ENCODE data around the gene CARTPT.

CARTPT gene

DNA sequence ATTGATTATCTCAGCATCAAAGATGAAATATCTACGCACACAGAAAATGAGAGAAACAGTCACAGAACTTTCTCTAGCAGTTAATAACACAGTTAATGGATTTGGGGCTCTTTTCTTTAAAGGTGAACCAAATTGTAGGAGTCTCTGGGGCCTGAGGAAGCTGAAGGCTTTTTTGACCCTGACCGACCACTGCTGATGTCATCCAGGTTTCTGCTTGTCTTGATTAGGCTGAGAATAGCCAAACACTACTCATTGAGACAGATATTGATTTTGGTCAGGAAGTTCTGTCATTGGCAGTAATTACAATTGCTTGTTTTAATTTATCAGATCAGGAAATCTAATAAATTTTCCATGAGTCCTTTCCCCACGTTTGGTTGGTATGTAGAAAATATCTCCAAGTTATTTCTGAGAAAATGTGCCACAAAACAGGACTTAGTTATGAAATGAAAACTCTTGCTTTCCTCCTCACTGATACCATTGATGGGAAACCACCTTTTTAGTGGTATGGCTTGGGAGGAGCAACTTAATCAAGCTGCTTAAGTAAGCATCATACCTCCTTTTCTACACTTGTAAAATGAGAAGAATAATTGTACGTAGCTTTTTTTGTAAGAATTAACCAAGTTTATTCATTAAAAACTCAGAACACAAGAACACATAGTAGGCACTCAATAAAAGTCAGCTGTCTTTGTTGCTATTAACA, 19.7 kb downstream of the CARTPT start:
- DNase-seq: no peak

DNA sequence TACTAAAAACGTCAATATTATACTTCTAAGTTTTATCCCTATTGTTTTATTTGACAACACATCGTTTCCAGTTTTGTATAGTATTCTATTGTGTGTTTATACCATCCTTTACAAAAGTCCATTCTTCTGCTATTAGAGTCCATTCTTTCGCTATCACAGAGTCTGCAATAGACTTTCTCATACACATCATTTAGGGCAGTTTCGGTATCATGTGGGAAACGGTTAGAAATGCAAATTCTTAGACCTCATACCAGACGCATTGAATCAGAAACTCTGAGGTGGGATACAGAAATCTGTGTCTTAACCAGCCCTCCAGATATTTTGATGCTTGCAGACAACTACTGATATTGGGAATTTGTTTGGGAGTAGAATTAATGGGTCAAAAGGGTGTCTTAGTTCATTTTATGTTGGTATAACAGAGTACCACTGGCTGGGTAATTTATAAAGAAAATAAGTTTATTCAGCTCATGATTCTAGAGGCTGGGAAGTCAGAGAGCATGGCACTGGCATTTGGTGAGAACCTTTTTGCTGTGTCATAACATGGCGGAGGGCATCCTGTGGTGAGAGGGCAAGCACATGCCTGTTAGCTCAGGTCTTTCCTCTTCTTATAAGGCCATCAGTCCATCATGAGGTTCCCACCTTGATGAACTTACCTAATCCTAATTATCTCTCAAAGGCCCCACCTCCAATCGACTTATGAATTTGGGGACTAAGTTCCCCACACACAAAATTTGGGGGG, 21.1 kb downstream of the CARTPT start:
- no peak for DNase-seq

DNA sequence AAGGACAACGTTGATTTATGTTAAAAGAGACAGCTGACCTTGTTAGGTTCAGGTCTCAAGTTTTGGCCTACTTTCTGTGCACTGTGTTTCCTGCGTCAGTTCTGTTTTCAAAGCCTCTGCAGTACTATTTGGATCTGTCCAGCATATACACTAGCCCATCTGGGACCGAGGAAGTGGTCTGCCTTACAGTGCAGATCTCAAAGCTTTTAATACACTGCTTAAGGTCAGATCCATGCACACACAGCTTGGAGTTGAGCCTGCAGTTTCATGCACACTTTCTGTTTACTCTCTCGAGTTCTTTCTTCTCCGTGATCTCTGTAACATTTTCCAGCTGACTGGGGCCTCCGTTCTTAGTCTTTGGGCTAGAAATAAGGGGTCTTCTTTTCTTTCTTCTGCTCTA, 24.1 kb downstream of the CARTPT start:
- no peak for DNase-seq

DNA sequence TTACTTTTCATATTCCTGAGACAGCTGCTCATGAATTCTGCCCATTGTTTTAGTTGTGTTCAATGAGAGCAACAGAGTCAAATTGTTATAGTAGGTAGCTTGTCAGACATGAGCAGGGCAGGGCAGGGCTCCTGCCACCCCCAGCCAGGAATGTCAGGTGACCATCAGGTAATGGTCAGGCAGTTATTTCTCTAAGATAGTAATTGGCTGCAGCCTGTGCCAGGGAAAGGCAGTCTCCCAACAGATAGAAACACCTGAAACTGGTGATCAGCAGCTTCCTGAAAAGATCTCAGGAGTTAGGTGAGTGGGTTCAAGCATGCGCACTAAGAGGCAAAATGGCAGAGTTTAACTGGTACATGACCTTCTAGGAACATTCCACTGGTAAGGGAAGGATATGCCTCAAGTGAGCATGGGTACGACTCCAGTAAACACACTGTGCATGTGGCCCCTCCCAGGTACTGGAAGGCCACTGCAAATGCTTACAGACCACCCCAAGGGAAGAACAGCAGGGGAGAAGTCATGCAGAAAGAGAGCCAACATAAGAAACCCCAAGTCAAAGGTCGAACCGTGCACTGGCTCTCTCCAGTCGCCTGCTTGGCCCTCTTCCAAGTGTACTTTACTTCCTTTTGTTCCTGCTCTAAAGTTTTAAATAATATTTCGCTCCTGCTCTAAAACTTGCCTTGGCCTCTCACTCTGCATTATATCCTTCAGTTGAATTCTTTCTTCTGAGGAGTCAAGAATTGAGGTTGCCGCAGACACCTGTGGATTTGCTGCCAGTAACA, 25.1 kb downstream of the CARTPT start:
- no peak for DNase-seq

DNA sequence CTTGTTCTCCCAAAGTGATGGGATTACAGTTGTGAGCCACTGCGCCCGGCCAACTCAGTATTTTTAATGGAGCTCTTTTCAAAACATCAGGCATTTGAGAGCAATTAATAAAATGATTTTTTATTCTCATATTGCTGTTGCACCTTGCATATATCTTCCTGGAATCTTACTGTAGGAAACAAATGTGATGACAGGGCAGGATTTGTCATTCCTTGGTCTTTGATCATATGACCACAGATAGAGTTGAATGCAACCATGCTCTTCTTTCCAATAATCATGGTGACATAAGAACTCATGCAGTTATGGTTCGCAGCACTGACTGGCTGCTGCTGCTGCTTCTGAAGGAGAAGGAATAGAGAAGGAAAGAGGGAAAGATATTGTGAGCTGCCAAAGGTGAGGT, 28.1 kb downstream of the CARTPT start:
- DNase-seq: no peak

DNA sequence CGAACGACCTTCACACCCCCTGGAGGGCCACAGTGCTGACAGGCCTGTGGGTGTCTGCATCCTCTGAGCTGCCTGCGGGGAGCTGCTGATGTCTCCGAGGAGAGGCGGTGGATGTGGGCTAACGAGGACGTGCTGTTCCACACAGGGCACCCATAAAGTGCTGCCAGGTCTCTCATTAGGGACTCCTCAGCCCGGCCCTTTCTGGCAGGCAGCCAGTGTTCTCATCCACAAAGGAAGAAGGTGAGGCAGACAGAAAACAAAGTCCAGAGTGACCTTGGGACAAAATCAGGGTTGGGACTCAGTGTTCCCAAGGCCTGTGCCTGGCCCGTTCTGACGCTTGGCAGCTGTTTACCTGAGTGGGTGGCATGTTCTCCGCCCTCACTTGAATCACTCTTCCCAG, 29.3 kb downstream of the CARTPT start:
- no peak for DNase-seq

DNA sequence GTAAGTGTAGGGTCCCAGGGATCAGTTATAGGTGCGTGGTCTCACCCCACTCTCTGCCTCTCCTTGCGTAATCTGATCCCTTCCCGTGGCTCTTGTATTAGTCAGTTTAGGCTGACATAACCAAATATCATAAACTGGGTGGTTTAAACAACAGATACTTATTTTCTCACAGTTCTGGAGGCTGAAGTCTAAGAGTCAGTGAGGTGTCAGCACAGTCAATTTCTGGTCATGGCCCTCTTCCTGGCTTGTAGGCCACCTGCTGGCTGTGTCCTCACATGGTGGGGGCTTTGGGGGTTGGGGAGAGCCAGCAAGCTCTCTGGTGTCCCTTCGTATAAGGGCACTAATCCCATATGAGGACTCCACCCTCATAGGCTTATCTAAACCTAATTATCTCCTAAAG, 32.3 kb downstream of the CARTPT start:
- DNase-seq: no peak

DNA sequence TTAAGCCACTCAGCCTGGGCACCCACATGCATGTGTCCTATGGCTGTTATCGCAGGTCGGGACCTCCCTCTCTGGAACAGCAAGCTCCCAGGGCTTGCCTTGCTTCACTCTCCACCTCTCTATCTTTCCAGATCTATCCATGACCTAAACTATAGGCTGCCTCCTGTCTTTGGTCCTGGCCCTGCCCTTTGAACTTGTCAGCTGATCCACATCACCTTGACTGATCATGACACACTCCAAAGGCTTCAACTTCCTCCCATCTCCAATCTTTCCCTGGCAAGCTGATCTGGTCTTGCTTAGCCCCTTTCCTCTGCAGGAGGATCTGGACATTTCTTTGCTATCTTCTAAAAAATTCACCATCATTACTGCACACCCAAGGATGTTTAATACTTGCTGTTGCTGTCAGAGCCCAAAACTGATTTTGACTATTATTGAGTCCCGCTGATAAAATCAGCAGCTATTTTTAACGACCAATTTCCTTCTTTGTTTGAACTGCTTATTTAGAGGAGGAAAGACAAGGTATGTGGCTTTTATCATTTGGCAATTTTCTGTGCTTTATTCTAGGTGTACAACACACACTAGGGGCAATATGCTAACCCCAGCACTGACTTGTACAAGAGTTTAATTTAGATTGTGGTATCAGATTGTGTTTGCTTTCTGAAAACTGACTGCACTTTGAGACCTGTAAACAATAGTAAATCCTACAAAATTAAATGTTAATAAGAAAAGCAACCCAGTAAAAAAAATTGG, 33.5 kb downstream of the CARTPT start:
- DNase-seq: no peak

DNA sequence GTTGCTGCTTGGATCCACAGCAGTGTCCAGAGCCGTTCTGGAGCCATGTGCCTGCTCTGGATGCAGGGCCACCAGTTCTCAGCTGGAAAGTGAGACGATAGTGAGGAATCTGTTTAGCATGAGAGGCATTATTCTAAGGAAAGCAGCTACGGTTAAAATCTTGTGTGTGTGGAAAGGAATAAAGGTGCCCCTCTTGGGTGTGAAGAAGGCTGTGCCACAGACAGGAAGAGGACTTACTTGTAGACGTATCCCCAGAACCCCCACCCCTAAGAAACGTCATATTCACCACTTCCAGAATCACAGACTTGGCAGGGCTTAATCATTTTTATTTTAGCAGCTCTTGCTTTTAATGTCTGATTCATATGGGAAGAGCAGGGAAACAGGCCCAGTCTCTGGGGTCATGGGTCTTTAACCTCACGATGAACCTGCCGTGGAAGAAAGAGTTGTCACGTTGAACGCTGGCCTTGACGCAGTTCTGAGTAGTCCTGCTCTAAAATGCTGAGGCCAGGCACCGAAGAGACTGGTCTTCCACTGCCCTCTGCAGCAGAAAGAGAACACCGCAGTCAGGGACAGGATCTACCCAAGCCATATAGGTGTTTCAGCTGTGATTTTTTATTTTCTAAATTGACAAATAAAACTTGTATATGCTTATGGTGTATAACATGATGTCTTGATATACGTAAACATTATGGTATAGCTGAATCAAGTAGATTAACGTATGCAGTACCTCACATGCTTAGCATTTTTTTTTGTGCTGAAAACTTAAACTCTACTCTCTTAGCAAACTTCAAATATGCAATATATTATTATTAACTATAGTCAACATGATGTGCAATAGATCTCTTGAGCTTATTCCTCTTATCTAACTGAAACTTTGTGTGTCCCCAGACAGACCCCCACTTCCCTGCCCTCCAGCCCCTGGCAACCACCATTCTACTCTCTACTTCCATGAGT, 38.8 kb downstream of the CARTPT start:
- DNase-seq: peak; percentile 9

DNA sequence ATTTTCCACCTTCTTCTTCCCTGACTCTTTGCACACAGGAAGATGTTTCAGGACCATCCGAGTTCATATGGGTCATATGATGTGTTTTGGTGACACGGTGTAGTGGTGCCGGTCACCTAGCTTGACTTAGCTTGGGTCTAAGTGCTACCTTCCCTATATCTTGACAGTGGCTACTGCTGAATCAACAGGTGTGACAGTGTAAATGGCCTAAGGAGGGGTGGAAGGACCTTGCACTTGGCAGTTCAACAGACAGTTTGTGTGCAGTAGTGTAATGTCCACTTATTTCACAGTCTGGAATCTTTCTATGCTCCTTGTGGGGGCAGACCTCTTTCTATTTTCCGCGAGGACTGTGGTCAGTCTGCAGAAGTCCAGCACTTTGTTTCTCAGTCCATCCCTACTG, 43.8 kb downstream of the CARTPT start:
- DNase-seq: no peak

DNA sequence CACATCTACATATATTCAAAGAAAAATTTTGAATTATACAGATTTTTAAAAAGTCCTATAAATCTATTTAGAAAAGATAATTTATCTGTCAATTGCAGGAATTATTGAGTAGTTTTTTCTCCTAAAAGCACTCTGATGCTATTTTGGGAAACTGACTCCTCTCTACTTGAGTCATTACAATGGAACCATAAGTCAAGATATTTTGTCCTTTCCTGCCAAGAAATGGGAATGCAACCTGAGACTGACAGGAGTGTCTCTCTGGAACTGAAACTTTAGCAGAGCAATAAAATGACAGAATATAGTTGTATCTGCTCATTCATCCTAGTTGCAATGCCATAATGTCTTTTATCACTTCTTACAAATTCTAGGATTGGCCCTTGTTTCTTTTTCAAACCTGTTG, 48.6 kb downstream of the CARTPT start:
- DNase-seq: no peak

DNA sequence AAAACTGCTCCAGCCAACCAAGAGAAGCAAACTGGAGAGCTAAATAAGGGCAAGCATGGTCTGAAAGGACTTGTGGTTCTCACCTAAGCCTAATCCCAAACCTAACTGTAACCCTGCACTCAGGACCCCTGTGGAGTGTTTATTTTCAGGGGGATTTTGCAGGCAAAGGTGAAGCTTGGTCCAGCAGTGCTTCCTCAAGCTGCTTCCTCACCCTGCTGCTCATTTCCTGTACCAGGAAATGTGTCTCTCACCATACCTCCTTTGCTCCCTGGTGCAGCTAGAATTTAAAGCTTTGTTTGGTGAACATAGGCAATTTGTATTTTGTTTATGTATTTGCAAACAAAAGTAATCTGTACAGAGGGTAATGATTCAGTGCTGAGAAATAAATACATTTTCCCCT, 50.2 kb downstream of the CARTPT start:
- no peak for DNase-seq

DNA sequence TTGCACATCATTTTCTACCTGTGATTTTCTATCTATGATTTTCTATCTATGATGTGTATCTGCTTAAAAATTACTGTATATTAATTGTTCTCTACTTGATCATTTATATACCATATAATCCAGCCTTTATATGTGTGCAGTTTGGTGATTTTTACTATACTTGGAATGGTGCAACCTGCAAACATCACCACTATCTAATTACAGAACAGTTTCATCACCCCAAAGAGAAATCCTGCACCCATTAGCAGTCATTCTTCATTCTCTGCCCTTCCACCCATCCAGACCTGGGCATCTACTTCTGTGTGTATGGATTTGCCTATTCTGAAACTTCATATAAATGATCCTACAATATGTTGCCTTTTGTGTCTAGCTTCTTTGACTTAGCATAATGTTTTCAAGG, 51.3 kb downstream of the CARTPT start:
- no peak for DNase-seq
